ENCODE data around the gene HECW1. TPM values are rescaled to one million over a fixed set of nuclear protein-coding genes. Genes with fewer than 3 reads are reported as not detected.
A peak's percentile ranks its signal among the peaks of the same experiment; 100 is the strongest.

Gene HECW1
- total RNA-seq, 1 donor from 2014 or later: 0.15 TPM

DNA sequence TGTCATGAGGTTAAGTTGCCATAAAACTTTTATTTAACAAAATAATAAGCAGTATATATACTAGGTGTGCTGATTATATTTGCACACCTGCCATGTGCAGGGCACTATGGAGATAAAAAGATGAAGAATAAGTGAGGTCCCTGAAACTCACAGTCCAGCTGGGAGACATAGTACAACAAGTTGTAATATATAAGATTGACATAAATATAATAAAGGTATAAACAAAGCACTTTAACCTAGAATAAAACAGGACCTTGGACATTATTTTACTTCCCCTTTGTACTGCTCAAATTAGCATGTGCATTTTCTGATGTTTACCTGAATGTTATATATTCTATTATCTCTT lies 476.7 kb downstream of the HECW1 start:
- H3K36me3 Mint-ChIP-seq (ENCODE audit: low read depth, unreplicated experiment): peaks cover 2% of the 10 kb centered on the region
- no peak overlapping the region for H3K4me3 Mint-ChIP-seq (ENCODE audit: unreplicated experiment)
- TF ChIP-seq, protein P1, sequence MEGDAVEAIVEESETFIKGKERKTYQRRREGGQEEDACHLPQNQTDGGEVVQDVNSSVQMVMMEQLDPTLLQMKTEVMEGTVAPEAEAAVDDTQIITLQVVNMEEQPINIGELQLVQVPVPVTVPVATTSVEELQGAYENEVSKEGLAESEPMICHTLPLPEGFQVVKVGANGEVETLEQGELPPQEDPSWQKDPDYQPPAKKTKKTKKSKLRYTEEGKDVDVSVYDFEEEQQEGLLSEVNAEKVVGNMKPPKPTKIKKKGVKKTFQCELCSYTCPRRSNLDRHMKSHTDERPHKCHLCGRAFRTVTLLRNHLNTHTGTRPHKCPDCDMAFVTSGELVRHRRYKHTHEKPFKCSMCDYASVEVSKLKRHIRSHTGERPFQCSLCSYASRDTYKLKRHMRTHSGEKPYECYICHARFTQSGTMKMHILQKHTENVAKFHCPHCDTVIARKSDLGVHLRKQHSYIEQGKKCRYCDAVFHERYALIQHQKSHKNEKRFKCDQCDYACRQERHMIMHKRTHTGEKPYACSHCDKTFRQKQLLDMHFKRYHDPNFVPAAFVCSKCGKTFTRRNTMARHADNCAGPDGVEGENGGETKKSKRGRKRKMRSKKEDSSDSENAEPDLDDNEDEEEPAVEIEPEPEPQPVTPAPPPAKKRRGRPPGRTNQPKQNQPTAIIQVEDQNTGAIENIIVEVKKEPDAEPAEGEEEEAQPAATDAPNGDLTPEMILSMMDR (IDR thresholded peaks at IDR 0.05; ENCODE audit: unreplicated experiment): no peak
- no peak for DNase-seq (ENCODE audit: low spot score)
- no peak overlapping the region for H3K27ac Mint-ChIP-seq (ENCODE audit: unreplicated experiment)
- H3K4me1 Mint-ChIP-seq (ENCODE audit: unreplicated experiment): peaks cover 15% of the 10 kb centered on the region
- H3K9me3 Mint-ChIP-seq (ENCODE audit: unreplicated experiment): no peaks in the 10 kb centered on the region
- H3K27me3 Mint-ChIP-seq (ENCODE audit: unreplicated experiment): no peaks in the 10 kb centered on the region

DNA sequence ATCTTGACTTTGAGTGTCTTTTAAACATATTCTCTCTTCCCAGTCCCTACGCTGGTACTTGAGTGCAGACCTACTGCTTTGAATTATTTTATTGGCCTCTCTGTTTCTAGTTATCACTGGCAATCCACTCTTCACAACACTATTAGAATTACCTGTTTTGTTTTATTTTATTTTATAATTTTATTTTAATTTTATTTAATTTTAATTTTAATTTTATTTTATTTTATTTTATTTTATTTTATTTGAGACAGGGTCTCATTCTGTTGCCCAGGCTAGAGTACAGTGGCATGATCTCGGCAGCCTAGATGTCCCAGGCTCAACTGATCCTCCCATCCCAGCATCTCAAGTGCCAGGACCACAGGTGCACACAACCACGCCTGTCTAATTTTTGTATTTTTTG lies 477.3 kb downstream of the HECW1 start:
- TF ChIP-seq, protein P1 (IDR thresholded peaks at IDR 0.05; ENCODE audit: unreplicated experiment): no peak
- no peaks in the 10 kb centered on the region for H3K9me3 Mint-ChIP-seq (ENCODE audit: unreplicated experiment)
- no peaks in the 10 kb centered on the region for H3K36me3 Mint-ChIP-seq (ENCODE audit: low read depth, unreplicated experiment)
- peaks cover 13% of the 10 kb centered on the region for H3K4me1 Mint-ChIP-seq (ENCODE audit: unreplicated experiment)
- H3K4me3 Mint-ChIP-seq (ENCODE audit: unreplicated experiment): no peak overlapping the region
- H3K27me3 Mint-ChIP-seq (ENCODE audit: unreplicated experiment): no peaks in the 10 kb centered on the region
- DNase-seq (ENCODE audit: low spot score): no peak
- no peak overlapping the region for H3K27ac Mint-ChIP-seq (ENCODE audit: unreplicated experiment)

DNA sequence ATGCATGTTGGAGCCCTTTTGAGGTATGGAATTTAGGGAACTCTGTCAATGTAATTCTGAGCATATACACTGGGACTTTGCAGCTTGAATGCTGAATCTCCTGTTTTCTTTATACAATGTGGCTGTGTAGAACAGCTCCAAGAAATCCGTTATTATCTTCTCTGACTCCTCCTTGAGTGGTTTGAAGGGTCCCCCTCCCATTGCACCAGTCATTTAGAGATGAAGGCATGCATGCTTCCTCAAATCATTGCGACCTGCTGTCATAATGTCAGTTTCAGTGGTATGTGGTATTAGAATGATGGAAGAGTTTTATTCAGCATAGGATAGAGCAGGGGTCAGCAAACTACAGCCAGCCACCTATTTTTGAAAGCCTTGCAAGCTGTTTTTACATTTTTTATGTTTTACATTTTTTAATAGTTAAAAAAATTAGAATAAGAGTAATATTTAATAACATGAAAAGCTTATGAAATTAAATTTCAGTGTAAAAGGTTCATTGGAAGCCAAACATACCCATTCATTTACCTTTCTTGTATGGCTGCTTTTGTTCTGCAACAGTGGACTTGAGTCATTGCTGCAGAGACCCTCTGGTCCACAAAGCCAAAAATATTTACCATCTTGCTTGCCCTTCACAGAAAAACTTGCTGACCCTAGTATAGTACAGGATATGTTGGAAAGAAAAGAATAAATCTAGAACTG lies 478.6 kb downstream of the HECW1 start:
- DNase-seq (ENCODE audit: low spot score): no peak
- H3K36me3 Mint-ChIP-seq (ENCODE audit: low read depth, unreplicated experiment): no peaks in the 10 kb centered on the region
- peak overlapping the region; percentile 8 for H3K4me3 Mint-ChIP-seq (ENCODE audit: unreplicated experiment)
- H3K27me3 Mint-ChIP-seq (ENCODE audit: unreplicated experiment): no peaks in the 10 kb centered on the region
- TF ChIP-seq, protein P1 (IDR thresholded peaks at IDR 0.05; ENCODE audit: unreplicated experiment): no peak
- peak overlapping the region; percentile 25 for H3K27ac Mint-ChIP-seq (ENCODE audit: unreplicated experiment)
- H3K9me3 Mint-ChIP-seq (ENCODE audit: unreplicated experiment): no peaks in the 10 kb centered on the region
- H3K4me1 Mint-ChIP-seq (ENCODE audit: unreplicated experiment): peaks cover 6% of the 10 kb centered on the region

DNA sequence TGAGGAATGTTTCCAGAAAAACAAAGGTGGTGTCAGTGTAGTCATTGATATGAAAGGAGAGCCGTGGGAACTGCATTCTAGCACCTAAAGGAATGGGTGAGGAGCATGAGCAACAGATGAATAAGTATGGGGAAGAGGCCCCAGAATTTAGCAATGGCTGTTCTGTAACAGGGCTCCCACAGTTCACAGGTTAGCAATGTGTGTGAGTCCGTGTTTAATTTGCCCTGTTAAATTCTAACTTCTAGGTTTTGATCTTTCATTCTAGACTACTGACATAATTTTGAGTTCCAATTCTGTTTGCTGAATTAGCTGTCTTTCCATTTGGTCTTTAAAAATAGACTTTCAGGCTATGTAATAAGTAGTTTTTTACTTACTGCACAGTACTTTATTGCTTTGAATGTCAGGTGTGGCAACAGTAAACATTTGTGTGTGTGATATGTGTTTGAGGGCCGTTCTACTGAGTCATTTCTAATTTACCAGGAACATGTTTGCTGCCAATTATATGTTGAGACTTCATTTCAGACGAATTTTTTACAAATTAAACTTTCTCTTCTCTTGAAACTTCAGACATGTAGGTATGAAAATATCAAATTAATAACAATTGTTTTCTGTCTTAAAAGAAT lies 479.2 kb downstream of the HECW1 start:
- TF ChIP-seq, protein P1 (IDR thresholded peaks at IDR 0.05; ENCODE audit: unreplicated experiment): no peak
- Mint-ChIP-seq H3K9me3 (ENCODE audit: unreplicated experiment) (no peaks in the 10 kb centered on the region), H3K4me3 (ENCODE audit: unreplicated experiment) (peak overlapping the region; percentile 8), H3K36me3 (ENCODE audit: low read depth, unreplicated experiment) (no peaks in the 10 kb centered on the region), H3K27me3 (ENCODE audit: unreplicated experiment) (no peaks in the 10 kb centered on the region), H3K27ac (ENCODE audit: unreplicated experiment) (peak overlapping the region; percentile 25), H3K4me1 (ENCODE audit: unreplicated experiment) (peaks cover 3% of the 10 kb centered on the region)
- DNase-seq (ENCODE audit: low spot score): no peak

DNA sequence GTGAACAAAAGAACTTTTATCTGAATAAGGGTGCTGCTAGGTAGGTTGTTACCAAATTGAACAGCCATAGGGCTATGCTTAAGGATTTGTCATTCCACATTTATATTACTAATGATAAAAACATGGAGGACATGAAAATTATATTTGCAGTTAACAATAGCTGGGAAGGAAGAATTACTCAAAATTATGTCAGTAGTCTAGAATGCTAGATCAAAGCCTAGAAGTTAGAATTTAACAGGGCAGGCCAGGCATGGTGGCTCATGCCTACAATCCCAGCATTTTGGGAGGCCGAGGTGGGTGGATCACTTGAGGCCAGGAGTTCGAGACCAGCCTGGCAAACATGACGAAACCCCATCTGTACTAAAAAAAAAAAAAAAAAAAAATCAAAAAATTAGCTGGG lies 479.9 kb downstream of the HECW1 start:
- H3K36me3 Mint-ChIP-seq (ENCODE audit: low read depth, unreplicated experiment): peaks cover 3% of the 10 kb centered on the region
- H3K4me1 Mint-ChIP-seq (ENCODE audit: unreplicated experiment): peaks cover 3% of the 10 kb centered on the region

More for the DNA sequence above, 479.9 kb downstream of the HECW1 start:
- Mint-ChIP-seq H3K27ac (ENCODE audit: unreplicated experiment) (no peak overlapping the region), H3K4me3 (ENCODE audit: unreplicated experiment) (no peak overlapping the region), H3K27me3 (ENCODE audit: unreplicated experiment) (no peaks in the 10 kb centered on the region), H3K9me3 (ENCODE audit: unreplicated experiment) (no peaks in the 10 kb centered on the region)
- DNase-seq (ENCODE audit: low spot score): no peak
- TF ChIP-seq, protein P1 (IDR thresholded peaks at IDR 0.05; ENCODE audit: unreplicated experiment): no peak
